Pancreas (tissue), 10 donors: ENCODE data around the gene VSIR. TPM values are rescaled to one million over a fixed set of nuclear protein-coding genes. Genes with fewer than 3 reads are reported as not detected.

Source experiments
- ATAC-seq, 4 donors: fragments of 200-7000 bp; cut with Tn5 transposase; one replicate each; pipeline versions ENCODE4 v1.8.0 to v1.9.1; 2020; ENCODE audit warnings: mild to moderate bottlenecking in 4 of 4, moderate library complexity in 4 of 4
- DNase-seq, 6 donors: peaks; one replicate each; pipeline ENCODE4 v3.0.0-alpha.2; 2020
- FAIRE-seq: peaks from 2 replicates; lab custom pipeline; 2012; peaks lifted over from hg19 to GRCh38; lab: Jason Lieb, UNC
- H3K27ac ChIP-seq, 4 donors: fragments of 200-600 bp; sonication (generic); 1 replicate in 3 of 4; 2 replicates in 1 of 4; pipeline versions ENCODE4 v1.5.0 to v1.8.0; 2020
- H3K27me3 ChIP-seq, 4 donors: fragments of 200-600 bp; one replicate each; pipeline ENCODE4 v1.8.0; 2021
- H3K36me3 ChIP-seq, 3 donors: fragments of 200-600 bp; sonication (generic) in 1 of 3; one replicate each; pipeline versions ENCODE4 v1.5.0 to v1.8.0; 2020 to 2021
- H3K4me1 ChIP-seq, 3 donors: fragments of 200-600 bp; one replicate each; pipeline ENCODE4 v1.8.0; 2021
- H3K4me3 ChIP-seq, 4 donors: fragments of 200-600 bp; sonication (generic) in 2 of 4; one replicate each; pipeline versions ENCODE4 v1.5.0 to v1.8.0; 2020 to 2021
- H3K9me3 ChIP-seq, 4 donors: fragments of 200-600 bp; one replicate each; pipeline ENCODE4 v1.8.0; 2021
- WGBS, 2 donors: extraction: QIAGEN DNeasy Blood & Tissue Kit; methylation state at CpG; one replicate each; pipeline ENCODE4 v1.1.7; 2013; 5-methylcytosine and 5-hydroxymethylcytosine counted together
- intact Hi-C, 3 donors: fragments of 100-400 bp; cut with DNase I; formaldehyde crosslinking; loops; one replicate each; pipeline versions ENCODE4 v1.11.1 to v1.14.2; 2022
- polyA plus RNA-seq, 2 donors: library from polyadenylated mRNA; stranded (reverse); fragments of 200-250 nt; gene quantifications; one replicate each; pipeline ENCODE4 v1.2.3, GENCODE V29; 2013
- total RNA-seq, 6 donors: library from RNA; stranded (reverse); fragmentation: NEBNext Ultra II Directional in 4 of 6; extraction: Animal tissue kit (Norgen Biotek cat#: 25700) in 4 of 6; gene quantifications; one replicate each; pipeline versions ENCODE4 v1.2.1 to v1.2.4, GENCODE V29; 2021 to 2023
- TF ChIP-seq, protein P1 (sequence below), 4 donors: fragments of 200-600 bp; sonication (generic) in 3 of 4; IDR thresholded peaks; one replicate each; pipeline versions ENCODE4 v1.5.0 to v1.8.0; 2021; ENCODE audit warnings: antibody characterized with exemption in 4 of 4
- donor health status: healthy with polysubstance abuse.
- donor health status: DM: no; HTN: no; CAD: no; lungs with moderate emphysema.
- donor health status: DM: no; HTN: no; CAD: no.
- donor health status: control.
- donor health status: control.
- donor health status: Bipolar disorder and iron deficiency.
- donor health status: DM: yes; HTN: yes; CAD: no.
- donor health status: DM: no; HTN: no; CAD: no.
- donor health status: DM: no; HTN: no; CAD: no.
- donor health status: DM: yes; HTN: yes; CAD: no.

Gene VSIR
- total and polyA plus RNA-seq, 8 donors: 3.7 to 27.6 (median 9.3) TPM

DNA sequence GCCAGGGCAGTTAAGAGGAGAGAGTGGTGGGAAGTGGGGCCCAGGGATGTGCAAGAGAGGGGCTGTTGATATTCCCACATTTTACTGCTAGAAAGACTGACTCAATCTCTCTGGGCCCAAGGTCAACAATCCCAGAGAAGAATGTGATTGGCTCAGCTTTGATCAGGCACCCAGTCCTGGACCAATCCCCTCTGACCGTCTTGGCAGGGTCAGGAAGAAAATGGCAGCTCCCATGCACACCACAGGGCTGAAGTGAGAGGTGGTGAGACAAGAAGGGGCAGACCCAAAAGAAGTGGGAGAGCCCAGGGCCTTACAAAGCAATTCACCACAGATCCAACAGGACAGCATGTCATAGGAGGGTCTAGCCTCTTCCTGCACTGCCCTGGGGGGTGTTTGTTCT is 50.5 kb downstream of the VSIR start:
- TF ChIP-seq, protein P1, sequence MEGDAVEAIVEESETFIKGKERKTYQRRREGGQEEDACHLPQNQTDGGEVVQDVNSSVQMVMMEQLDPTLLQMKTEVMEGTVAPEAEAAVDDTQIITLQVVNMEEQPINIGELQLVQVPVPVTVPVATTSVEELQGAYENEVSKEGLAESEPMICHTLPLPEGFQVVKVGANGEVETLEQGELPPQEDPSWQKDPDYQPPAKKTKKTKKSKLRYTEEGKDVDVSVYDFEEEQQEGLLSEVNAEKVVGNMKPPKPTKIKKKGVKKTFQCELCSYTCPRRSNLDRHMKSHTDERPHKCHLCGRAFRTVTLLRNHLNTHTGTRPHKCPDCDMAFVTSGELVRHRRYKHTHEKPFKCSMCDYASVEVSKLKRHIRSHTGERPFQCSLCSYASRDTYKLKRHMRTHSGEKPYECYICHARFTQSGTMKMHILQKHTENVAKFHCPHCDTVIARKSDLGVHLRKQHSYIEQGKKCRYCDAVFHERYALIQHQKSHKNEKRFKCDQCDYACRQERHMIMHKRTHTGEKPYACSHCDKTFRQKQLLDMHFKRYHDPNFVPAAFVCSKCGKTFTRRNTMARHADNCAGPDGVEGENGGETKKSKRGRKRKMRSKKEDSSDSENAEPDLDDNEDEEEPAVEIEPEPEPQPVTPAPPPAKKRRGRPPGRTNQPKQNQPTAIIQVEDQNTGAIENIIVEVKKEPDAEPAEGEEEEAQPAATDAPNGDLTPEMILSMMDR (IDR thresholded peaks at IDR 0.05): no peak
- no peak for ATAC-seq
- H3K4me3 ChIP-seq: no peak overlapping the region
- H3K27ac ChIP-seq: no peak overlapping the region
- no peaks in the 10 kb centered on the region for H3K36me3 ChIP-seq
- DNase-seq: no peak
- peaks cover 0 to 4% (median 2%) of the 10 kb centered on the region in 3 donors for H3K4me1 ChIP-seq
- no peak for FAIRE-seq
- no peaks in the 10 kb centered on the region for H3K9me3 ChIP-seq
- intact Hi-C loops: no loop called here
- 39 to 43% methylated on average over 1 of the region's 1 CpG for WGBS, 2 donors
- no peaks in the 10 kb centered on the region for H3K27me3 ChIP-seq

DNA sequence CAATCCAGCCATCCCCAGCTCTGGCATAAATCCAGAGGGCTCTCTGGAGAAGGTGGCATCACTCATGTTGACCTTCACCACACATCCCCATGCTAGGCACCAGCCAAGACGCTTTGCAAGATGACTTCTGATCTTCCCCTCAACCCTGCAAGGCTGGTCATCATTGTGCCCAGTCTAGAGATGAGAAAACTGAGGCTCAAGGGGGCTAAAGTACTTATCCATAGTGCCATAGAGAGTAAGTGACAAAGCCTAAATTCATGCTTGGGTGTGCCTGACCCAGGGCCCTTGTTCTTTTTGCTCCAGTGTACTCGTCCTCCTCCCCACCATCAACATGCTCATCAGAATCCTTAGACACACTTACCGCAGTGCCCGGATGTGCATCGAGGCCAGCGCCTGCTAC is 52.0 kb downstream of the VSIR start:
- FAIRE-seq (no peak), ATAC-seq (no peak), DNase-seq (no peak)
- intact Hi-C loops: no loop called here
- Histone ChIP-seq H3K27me3 (no peaks in the 10 kb centered on the region), H3K27ac (no peak overlapping the region), H3K4me3 (no peak overlapping the region), H3K36me3 (no peaks in the 10 kb centered on the region), H3K9me3 (no peaks in the 10 kb centered on the region), H3K4me1 (no peaks in the 10 kb centered on the region)
- WGBS, 2 donors: 75 to 89% methylated on average over 6 of the region's 6 CpGs
- TF ChIP-seq, protein P1 (IDR thresholded peaks at IDR 0.05): no peak

DNA sequence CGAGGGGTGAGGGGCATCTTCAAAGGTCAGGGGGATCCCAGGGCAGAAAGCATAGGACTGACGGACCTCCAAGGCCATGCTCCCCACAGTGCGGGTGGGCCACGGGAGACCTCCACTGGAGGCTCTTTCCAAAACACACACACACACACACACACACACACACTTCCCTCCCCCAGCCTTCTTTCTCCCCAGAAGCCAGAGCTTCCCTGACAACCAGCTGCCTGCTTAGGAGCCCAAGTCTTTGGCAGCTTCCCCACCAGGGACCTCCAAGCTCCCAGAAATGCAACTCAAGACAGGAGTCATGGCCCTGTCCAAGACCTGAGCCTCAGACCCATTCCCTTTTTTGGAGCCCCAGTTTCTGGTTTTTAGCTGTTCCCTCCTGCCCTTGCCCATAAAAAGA is 53.0 kb downstream of the VSIR start:
- FAIRE-seq: no peak

DNA sequence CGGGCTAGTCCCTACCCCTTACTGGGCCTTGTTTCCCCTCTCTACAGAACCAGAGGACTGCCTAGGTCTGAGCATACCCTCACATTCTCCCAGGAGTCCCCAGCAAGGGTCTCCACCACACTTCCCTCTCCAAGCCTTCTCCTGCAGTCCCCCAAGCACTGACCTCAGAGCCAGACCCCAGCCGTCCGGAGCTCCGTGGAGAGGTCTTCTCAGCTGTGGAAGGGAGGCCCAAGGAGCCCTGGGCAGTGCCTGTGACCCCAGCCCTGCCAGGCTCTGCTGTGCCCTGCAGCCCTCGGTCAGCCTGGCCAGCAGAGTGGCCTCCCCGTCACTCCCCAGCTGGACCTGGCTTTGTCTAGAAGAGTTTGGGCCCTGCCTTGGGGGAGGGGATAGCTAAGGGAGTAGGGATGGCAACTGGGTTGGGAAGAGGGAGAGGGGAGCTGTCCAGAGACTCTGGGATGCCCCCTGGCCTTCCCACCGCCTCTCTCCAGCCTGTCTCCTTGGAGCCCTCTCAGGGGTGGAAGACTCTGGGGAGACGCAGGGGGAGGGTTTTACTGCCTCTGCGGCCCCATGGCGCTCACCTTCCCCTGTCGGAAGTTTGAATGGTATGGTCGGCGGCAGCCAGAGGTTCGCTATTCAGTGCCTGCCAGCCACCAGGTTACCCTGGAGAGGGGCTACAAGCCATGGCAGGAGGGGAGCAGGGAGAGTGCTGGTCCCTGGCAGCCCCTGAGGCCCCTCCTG is 53.7 kb downstream of the VSIR start, which contains the start of gene C10orf105:
Gene C10orf105 (minus strand): TSS at position 315 of the 738 bp plus-strand sequence. CDS start 3,441 bp downstream, outside the sequence.
- Histone ChIP-seq H3K9me3 (no peaks in the 10 kb centered on the region), H3K27ac (no peak within 1 kb of the TSS), H3K27me3 (no peaks in the 10 kb centered on the region), H3K36me3 (no peaks in the 10 kb centered on the region), H3K4me3 (no peak within 1 kb of the TSS), H3K4me1 (peaks cover 0 to 2% (median 0%) of the 10 kb centered on the region in 3 donors)
- intact Hi-C loops: loop anchor here in 1 of 3 donors (10.0 kb wide), 1 partner anchor 335 kb away; no protein-coding TSS in a partner anchor
- ATAC-seq: no peak
- no peak for DNase-seq
- TF ChIP-seq, protein P1 (IDR thresholded peaks at IDR 0.05): no peak
- no peak for FAIRE-seq
- WGBS, 2 donors: 80 to 88% methylated on average over 14 of the region's 14 CpGs

More for the DNA sequence above, 53.0 kb downstream of the VSIR start:
- Histone ChIP-seq H3K36me3 (no peaks in the 10 kb centered on the region), H3K4me1 (no peaks in the 10 kb centered on the region), H3K27ac (no peak overlapping the region), H3K27me3 (no peaks in the 10 kb centered on the region), H3K4me3 (no peak overlapping the region), H3K9me3 (no peaks in the 10 kb centered on the region)
- TF ChIP-seq, protein P1 (IDR thresholded peaks at IDR 0.05): no peak
- ATAC-seq (no peak), DNase-seq (no peak)
- 57 to 61% methylated on average over 4 of the region's 4 CpGs for WGBS, 2 donors
- intact Hi-C loops: no loop called here

DNA sequence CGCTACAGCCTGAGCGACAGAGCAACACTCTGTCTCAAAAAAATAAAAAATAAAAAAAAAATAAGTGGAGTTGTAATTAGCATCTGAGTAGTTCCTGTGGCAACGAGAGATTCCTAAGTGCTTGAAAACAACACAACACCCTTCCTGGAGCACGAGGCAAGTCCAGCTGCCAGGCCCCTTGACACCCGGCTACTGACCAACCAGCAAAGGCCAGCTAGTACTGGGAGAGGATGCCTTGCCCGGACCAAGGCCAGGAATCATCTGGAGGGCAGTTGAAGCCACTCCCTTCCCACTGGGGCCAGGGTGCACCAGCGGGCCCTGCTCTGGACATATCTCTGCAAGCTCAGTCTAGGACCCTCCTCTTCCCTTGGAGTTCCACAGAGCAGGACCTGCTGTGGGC is 54.3 kb downstream of the VSIR start:
- WGBS, 2 donors: 78 to 79% methylated on average over 7 of the region's 7 CpGs
- H3K27ac ChIP-seq: no peak overlapping the region
- DNase-seq: no peak
- ATAC-seq: peak in 2 of 4 donors; percentile 6 to 38
- peaks cover 0 to 8% (median 6%) of the 10 kb centered on the region in 3 donors for H3K4me1 ChIP-seq
- intact Hi-C loops: loop anchor here in 1 of 3 donors (10.0 kb wide), 1 partner anchor 334 kb away; no protein-coding TSS in a partner anchor
- H3K9me3 ChIP-seq: no peaks in the 10 kb centered on the region
- no peak overlapping the region for H3K4me3 ChIP-seq
- H3K36me3 ChIP-seq: no peaks in the 10 kb centered on the region
- FAIRE-seq: no peak
- TF ChIP-seq, protein P1 (IDR thresholded peaks at IDR 0.05): no peak
- H3K27me3 ChIP-seq: no peaks in the 10 kb centered on the region
